Psoas muscle (tissue), 8 donors: Measurements from ENCODE around the gene MEDAG. TPM values are rescaled to one million over a fixed set of nuclear protein-coding genes. Genes with fewer than 3 reads are reported as not detected.

Experiments used
- ATAC-seq, 4 donors: fragments of 200-7000 bp; cut with Tn5 transposase; one replicate each; pipeline ENCODE4 v1.9.1; 2020; ENCODE audit warnings: moderate library complexity in 3 of 4, mild to moderate bottlenecking in 2 of 4
- DNase-seq, 2 donors: peaks; one replicate each; pipeline ENCODE4 v3.0.0-alpha.2; 2020
- H3K27ac ChIP-seq: fragments of 200-600 bp; one replicate; pipeline ENCODE4 v1.8.0; 2022
- H3K27me3 ChIP-seq, 3 donors: fragments of 200-600 bp in 1 of 3; one replicate each; pipeline versions ENCODE4 v1.6.1 to v1.8.0; 2013 to 2022; ENCODE audit warnings: low read length in 2 of 3, mild to moderate bottlenecking in 2 of 3, moderate library complexity in 1 of 3; ENCODE audit not compliant: insufficient read depth in 3 of 3
- H3K36me3 ChIP-seq, 2 donors: fragments of 200-600 bp in 1 of 2; one replicate each; pipeline versions ENCODE4 v1.6.1 to v1.8.0; 2013 to 2022; ENCODE audit warnings: low read depth in 1 of 2, mild to moderate bottlenecking in 1 of 2, moderate library complexity in 1 of 2; ENCODE audit not compliant: insufficient read depth in 1 of 2
- H3K4me1 ChIP-seq: fragments of 200-600 bp; one replicate; pipeline ENCODE4 v1.8.0; 2022
- H3K4me3 ChIP-seq: fragments of 200-600 bp; one replicate; pipeline ENCODE4 v1.8.0; 2022; ENCODE audit warnings: mild to moderate bottlenecking
- H3K9me3 ChIP-seq: fragments of 200-600 bp; one replicate; pipeline ENCODE4 v1.8.0; 2022
- WGBS, 3 donors: extraction: QIAGEN DNeasy Blood & Tissue Kit; methylation state at CpG; one replicate each; pipeline versions ENCODE4 v1.1.6 to v1.1.7; 2013; 5-methylcytosine and 5-hydroxymethylcytosine counted together
- intact Hi-C, 2 donors: fragments of 100-400 bp; cut with DNase I; formaldehyde crosslinking; loops; one replicate each; pipeline versions ENCODE4 v1.11.0 to v1.14.2; 2022
- polyA plus RNA-seq, 3 donors: library from polyadenylated mRNA; stranded (reverse); fragments of 200-250 nt; gene quantifications; one replicate each; pipeline ENCODE4 v1.2.3, GENCODE V29; 2013
- total RNA-seq, 4 donors: library from RNA; stranded (reverse); fragmentation: NEBNext Ultra II Directional in 2 of 4; extraction: Animal tissue kit (Norgen Biotek cat#: 25700) in 2 of 4; gene quantifications; one replicate each; pipeline versions ENCODE4 v1.2.1 to v1.2.4, GENCODE V29; 2021 to 2023
- TF ChIP-seq, protein P1 (sequence below): fragments of 200-600 bp; IDR thresholded peaks from one replicate; pipeline ENCODE4 v1.8.0; 2022; ENCODE audit warnings: antibody characterized with exemption
- donor health status: healthy with polysubstance abuse.
- donor health status: DM: no; HTN: no; CAD: no; lungs with moderate emphysema.
- donor health status: Bipolar disorder and iron deficiency.
- donor health status: healthy.
- donor health status: DM: yes; HTN: yes; CAD: no.
- donor health status: DM: no; HTN: no; CAD: no.
- donor health status: DM: no; HTN: no; CAD: no.
- donor health status: DM: yes; HTN: yes; CAD: no.

The MEDAG gene
- total and polyA plus RNA-seq, 7 donors, result 4.6 to 13.7 (median 7.8) TPM

DNA sequence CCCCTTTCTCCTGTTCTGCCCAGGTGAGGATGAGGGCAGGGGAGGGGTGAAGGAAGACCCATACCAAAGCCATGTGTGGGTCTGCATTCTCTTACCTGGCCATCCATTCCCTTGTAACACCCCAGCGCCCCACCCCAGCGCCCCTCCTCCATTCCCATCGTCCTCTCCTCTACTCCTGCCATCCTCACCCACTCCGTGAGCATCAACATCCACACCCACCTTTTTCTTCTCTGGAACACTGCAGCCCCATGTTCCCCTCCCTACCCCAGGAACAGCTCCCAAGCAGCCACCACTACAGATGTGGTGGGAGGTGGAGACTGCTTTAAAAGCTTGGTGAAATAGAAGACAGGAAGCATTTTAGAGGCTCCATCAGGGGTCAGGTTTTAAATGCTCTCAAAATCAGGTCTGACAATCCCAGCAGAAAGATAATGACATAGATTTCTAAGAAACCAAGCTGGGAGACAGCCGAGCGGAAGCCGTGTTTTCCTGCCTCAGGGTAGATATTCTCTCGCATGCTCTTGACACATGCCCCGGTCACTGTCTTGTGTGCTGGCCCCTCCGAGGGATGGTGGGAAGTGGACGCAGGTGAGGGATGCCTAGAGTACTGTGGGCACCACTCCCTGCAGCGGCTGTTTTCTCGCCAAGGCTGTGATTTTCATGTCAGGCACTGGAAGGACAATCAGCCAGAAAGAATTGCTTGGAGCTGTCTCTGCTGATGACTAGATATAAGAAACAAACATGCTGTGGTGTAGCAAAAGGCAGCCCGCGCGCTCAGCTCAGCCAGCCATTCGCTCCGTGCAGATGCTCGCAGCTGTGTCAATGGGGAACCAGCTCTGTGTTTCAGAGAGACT, 9.8 kb downstream of the MEDAG start:
- ATAC-seq (no peak), DNase-seq (no peak)
- 54 to 56% (median 54%) methylated on average over 19 of the region's 19 CpGs for WGBS, 3 donors
- H3K27ac ChIP-seq, result no peak overlapping the region
- H3K36me3 ChIP-seq, result no peaks in the 10 kb centered on the region
- peaks cover 0 to 5% (median 2%) of the 10 kb centered on the region in 3 donors for H3K27me3 ChIP-seq
- intact Hi-C loops, result no loop called here
- no peaks in the 10 kb centered on the region for H3K9me3 ChIP-seq
- TF ChIP-seq, protein P1, sequence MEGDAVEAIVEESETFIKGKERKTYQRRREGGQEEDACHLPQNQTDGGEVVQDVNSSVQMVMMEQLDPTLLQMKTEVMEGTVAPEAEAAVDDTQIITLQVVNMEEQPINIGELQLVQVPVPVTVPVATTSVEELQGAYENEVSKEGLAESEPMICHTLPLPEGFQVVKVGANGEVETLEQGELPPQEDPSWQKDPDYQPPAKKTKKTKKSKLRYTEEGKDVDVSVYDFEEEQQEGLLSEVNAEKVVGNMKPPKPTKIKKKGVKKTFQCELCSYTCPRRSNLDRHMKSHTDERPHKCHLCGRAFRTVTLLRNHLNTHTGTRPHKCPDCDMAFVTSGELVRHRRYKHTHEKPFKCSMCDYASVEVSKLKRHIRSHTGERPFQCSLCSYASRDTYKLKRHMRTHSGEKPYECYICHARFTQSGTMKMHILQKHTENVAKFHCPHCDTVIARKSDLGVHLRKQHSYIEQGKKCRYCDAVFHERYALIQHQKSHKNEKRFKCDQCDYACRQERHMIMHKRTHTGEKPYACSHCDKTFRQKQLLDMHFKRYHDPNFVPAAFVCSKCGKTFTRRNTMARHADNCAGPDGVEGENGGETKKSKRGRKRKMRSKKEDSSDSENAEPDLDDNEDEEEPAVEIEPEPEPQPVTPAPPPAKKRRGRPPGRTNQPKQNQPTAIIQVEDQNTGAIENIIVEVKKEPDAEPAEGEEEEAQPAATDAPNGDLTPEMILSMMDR, result no peak
- H3K4me3 ChIP-seq, result no peak overlapping the region
- no peaks in the 10 kb centered on the region for H3K4me1 ChIP-seq

DNA sequence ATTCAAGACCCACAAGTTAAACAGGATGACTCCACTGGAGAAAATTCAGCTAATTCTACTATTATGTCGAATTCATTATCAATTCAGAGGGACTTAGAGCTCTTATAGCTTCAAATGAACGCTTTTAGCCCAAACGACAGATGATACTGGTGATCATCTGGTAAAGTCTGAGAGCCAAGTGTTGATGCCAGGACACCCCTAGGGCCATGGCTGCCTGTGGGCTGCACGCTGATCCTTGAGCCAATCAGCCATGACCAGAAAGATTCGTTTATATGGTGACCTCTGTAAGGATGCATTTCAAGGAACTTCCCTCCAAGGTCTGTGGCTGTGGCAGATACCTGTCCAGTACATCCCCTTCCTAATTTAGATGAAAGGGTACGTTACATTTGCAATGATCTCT, 10.9 kb downstream of the MEDAG start:
- TF ChIP-seq, protein P1, result no peak
- intact Hi-C loops, result no loop called here
- Histone ChIP-seq H3K27me3 (peaks cover 0 to 5% (median 2%) of the 10 kb centered on the region in 3 donors), H3K4me1 (no peaks in the 10 kb centered on the region), H3K27ac (no peak overlapping the region), H3K4me3 (no peak overlapping the region), H3K9me3 (no peaks in the 10 kb centered on the region), H3K36me3 (no peaks in the 10 kb centered on the region)
- no peak for ATAC-seq
- WGBS, 3 donors, result 55 to 71% (median 60%) methylated on average over 6 of the region's 6 CpGs
- no peak for DNase-seq

DNA sequence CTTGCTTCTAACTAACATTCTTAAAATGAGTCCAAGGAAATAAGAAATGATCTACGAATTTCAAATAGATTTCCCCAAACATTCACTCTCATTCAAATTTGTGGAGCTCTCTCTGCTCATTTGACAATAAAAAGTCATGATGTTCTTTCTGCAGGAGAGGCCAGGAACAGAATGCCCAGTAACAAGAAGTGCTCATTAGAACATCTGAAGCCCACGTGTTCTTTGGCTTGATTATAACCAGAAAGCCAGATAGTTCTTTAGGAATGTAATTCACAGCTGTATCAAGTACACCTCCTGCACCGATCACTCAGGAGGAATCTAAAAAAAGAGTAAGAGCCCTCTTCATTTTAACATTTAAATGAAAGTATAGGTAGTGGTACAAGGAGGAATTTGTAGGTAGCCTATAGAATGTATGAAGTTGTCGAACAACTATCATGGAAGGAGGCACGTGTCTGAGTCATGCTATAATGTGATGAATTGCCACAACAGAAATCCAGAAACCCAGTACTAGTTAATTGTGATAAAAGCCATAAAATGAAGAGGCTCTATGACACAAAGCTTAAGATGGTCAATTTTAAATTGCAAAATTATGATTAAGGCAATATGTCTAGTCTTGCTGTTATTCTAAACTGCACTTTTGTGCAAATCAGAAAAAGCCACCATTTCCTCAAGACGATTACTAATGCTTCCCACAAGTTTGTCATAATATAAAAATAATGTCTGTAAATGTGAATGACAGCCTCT, 12.8 kb downstream of the MEDAG start:
- Histone ChIP-seq H3K27me3 (peaks cover 0 to 5% (median 2%) of the 10 kb centered on the region in 3 donors), H3K4me3 (no peak overlapping the region), H3K36me3 (no peaks in the 10 kb centered on the region), H3K27ac (no peak overlapping the region), H3K4me1 (no peaks in the 10 kb centered on the region), H3K9me3 (no peaks in the 10 kb centered on the region)
- WGBS, 3 donors, result 62 to 78% (median 75%) methylated on average over 6 of the region's 6 CpGs
- intact Hi-C loops, result no loop called here
- ATAC-seq (no peak), DNase-seq (no peak)
- TF ChIP-seq, protein P1, result no peak

DNA sequence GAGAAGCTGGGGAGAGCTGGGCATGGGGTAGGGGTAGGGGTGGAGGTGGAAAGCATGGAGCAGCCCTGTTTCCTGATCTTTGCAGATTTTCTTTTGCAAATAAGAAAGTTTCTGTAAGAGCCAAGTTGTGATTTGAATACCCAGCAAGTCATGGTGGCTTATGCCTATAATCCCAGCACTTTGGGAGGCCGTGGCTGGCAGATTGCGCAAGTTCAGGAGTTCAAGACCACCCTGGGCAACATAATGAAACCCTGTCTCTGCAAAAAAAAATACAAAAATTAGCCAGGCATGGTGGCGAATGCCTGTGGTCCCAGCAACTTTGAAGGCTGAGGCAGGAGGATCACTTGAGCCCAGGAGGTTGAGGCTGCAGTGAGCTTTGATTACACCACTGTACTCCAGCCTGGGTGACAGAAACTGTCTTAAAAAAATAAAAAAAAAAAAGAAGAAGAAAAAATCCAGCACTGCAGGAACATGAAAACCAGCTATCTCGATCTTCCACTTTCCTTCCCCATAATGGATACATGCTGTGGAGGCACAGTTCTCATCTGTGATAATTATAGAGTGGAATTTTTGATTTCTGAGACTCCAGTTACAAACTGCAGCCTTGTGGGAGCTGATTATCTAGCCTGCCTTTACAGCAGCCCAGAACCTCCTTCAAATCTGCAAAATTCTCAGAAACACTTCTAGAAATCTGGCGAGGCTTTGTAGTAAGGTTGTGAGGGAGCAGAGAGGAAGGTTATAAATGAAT, 14.3 kb downstream of the MEDAG start:
- Histone ChIP-seq H3K36me3 (peaks cover 0 to 3% of the 10 kb centered on the region in 2 donors), H3K9me3 (no peaks in the 10 kb centered on the region), H3K4me1 (no peaks in the 10 kb centered on the region), H3K4me3 (no peak overlapping the region), H3K27ac (no peak overlapping the region), H3K27me3 (peaks cover 0 to 2% (median 0%) of the 10 kb centered on the region in 3 donors)
- TF ChIP-seq, protein P1, result no peak
- intact Hi-C loops, result no loop called here
- DNase-seq, result no peak
- ATAC-seq, result no peak
- WGBS, 3 donors, result 75 to 84% (median 79%) methylated on average over 5 of the region's 5 CpGs
